A673 (cell line): ENCODE data around the gene DNAAF8.

Source experiments
- CTCF ChIP-seq: fragments of 300-800, 200-600 bp; sonication (generic); conservative IDR thresholded peaks from 2 replicates; pipeline ENCODE4 v1.5.1; 2017; ENCODE audit warnings: low read depth, mild to moderate bottlenecking, antibody characterized with exemption, low read length, moderate library complexity, mixed read lengths
- EZH2 ChIP-seq: fragments of 200-600 bp; sonication (generic); IDR thresholded peaks from 2 replicates; pipeline ENCODE4 v1.6.1; 2017; ENCODE audit warnings: borderline replicate concordance, low read depth, mild to moderate bottlenecking, mixed read lengths, antibody characterized with exemption, low read length; ENCODE audit not compliant: poor library complexity, severe bottlenecking

GRCh38 chr16:4777339-4778049 lies 43.2 kb downstream of the DNAAF8 start:
- TF ChIP-seq CTCF (no peak), EZH2 (no peak)
